Vagina (tissue), 2 donors: ENCODE measurements around the gene ADO.
A peak's percentile ranks its signal among the peaks of the same experiment; 100 is the strongest.

ENCODE experiments used
- CTCF ChIP-seq, 3 experiments: fragments of 450-650 bp in 2 of 3; fragments of 200-600 bp in 1 of 3; sonication (generic) in 1 of 3; IDR thresholded peaks; one replicate each; pipeline ENCODE4 v1.5.1; 2017 to 2019; ENCODE audit warnings: antibody characterized with exemption in 3 of 3, mild to moderate bottlenecking in 2 of 3, moderate library complexity in 2 of 3
- POLR2A ChIP-seq, 2 donors: fragments of 450-650 bp; IDR thresholded peaks; one replicate each; pipeline ENCODE4 v1.6.1; 2017; ENCODE audit warnings: antibody characterized with exemption in 2 of 2, mild to moderate bottlenecking in 2 of 2, moderate library complexity in 2 of 2
- POLR2AphosphoS5 ChIP-seq, 2 donors: sonication (generic); formaldehyde crosslinking; IDR thresholded peaks; one replicate each; pipeline ENCODE4 v1.9.0; 2017; ENCODE audit warnings: antibody characterized with exemption in 2 of 2, mild to moderate bottlenecking in 2 of 2, low read depth in 1 of 2; ENCODE audit not compliant: insufficient read depth in 1 of 2

DNA sequence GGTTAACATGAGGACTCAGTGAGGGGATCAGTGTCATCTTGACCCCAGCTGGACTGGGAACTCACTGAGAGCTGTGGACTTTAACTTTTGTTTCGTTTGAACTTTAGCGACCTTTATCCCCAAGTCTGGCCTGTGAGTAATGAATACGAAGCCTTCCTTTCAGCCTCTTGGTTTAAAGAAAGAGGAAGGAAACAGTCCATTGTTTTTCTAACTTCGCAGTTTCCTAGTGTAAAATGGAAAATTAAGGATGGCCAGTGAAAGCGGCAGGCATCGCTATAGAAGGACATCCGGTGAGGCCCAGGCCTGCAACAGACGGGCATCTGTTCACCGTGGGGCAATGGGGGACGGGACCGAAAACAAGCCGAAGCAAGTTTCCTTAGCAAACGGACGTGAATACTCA is 44.1 kb upstream of the ADO start:
- TF ChIP-seq CTCF (IDR thresholded peaks at IDR 0.05) = no peak
- TF ChIP-seq POLR2A (IDR thresholded peaks at IDR 0.05) = no peak
- TF ChIP-seq POLR2AphosphoS5 (IDR thresholded peaks at IDR 0.05; ENCODE audit: insufficient read depth in 1 of 2, low read depth in 1 of 2) = peak in 1 of 2 donors; percentile 39
